Activated T-helper 2 cell treated with anti-CD3 and anti-CD28 coated beads, Interferon-gamma antibody, Interleukin-2, Interleukin-4, amounts not matched to agents 10 μg/mL and 5 μg/mL and 100 μg/mL, durations not matched to agents 14 hours and 24 hours and 36 hours (primary cell): Measurements from ENCODE around the gene DMTF1. TPM values are rescaled to one million over a fixed set of nuclear protein-coding genes. Genes with fewer than 3 reads are reported as not detected.
"Not testable (repeated sequence)": the region's sequence is repeated elsewhere in the genome, so short reads cannot be mapped to it uniquely, and the experiment has no call there.

ENCODE experiments used
- DNase-seq: peaks from one replicate; pipeline ENCODE4 v3.0.0; 2021; ENCODE audit warnings: low spot score
- H3K27ac Mint-ChIP-seq: one replicate; pipeline ENCODE4 v1.8.0; 2021; ENCODE audit warnings: mixed read lengths
- H3K27me3 Mint-ChIP-seq: one replicate; pipeline ENCODE4 v1.8.0; 2021; ENCODE audit warnings: low read depth, mixed read lengths
- H3K36me3 Mint-ChIP-seq: one replicate; pipeline ENCODE4 v1.8.0; 2021; ENCODE audit warnings: low read depth, mixed read lengths
- H3K4me1 Mint-ChIP-seq: one replicate; pipeline ENCODE4 v1.8.0; 2021; ENCODE audit warnings: low read depth, mixed read lengths
- H3K4me3 Mint-ChIP-seq: one replicate; pipeline ENCODE4 v1.8.0; 2021; ENCODE audit warnings: low read depth, mild to moderate bottlenecking, moderate library complexity, mixed read lengths
- H3K9me3 Mint-ChIP-seq: one replicate; pipeline ENCODE4 v1.8.0; 2021; ENCODE audit warnings: mixed read lengths
- intact Hi-C: fragments of 100-400 bp; cut with micrococcal nuclease; formaldehyde crosslinking; loops from one replicate; pipeline ENCODE4 v1.15.1; 2023
- total RNA-seq: library from RNA; stranded (reverse); gene quantifications from 2 replicates; pipeline ENCODE4 v1.2.3, GENCODE V29; 2022

The DMTF1 gene
- total RNA-seq, 1 donor from 2014 or later, result 112 TPM

GRCh38 chr7:87220734-87221215, 68.5 kb downstream of the DMTF1 start:
- peaks cover 26% of the 10 kb centered on the region for H3K4me1 Mint-ChIP-seq
- no peak for DNase-seq
- H3K36me3 Mint-ChIP-seq, result peaks cover 18% of the 10 kb centered on the region
- peak overlapping the region; percentile 6 for H3K27ac Mint-ChIP-seq
- peaks cover 13% of the 10 kb centered on the region for H3K27me3 Mint-ChIP-seq
- H3K4me3 Mint-ChIP-seq, result peak overlapping the region; percentile 99
- intact Hi-C loops, result loop anchor here (1.0 to 5.0 kb wide), 3 partner anchors 16 to 163 kb away; partner anchors contain the start of genes CROT and ELAPOR2
- no peaks in the 10 kb centered on the region for H3K9me3 Mint-ChIP-seq

- intact Hi-C loops, result loop anchor here (5.0 kb wide), 1 partner anchor 166 kb away; the partner anchor contains the start of gene ELAPOR2
- no peak overlapping the region for H3K27ac Mint-ChIP-seq
- H3K4me3 Mint-ChIP-seq, result no peak overlapping the region
- H3K9me3 Mint-ChIP-seq, result no peaks in the 10 kb centered on the region
- peaks cover 18% of the 10 kb centered on the region for H3K4me1 Mint-ChIP-seq
- no peak for DNase-seq
- H3K36me3 Mint-ChIP-seq, result peaks cover 6% of the 10 kb centered on the region
- peaks cover 22% of the 10 kb centered on the region for H3K27me3 Mint-ChIP-seq
These were observed 71.4 kb downstream of the DMTF1 start for GRCh38 chr7:87223666-87224065.

GRCh38 chr7:87225696-87226095, 73.4 kb downstream of the DMTF1 start:
- Mint-ChIP-seq H3K4me3 (no peak overlapping the region), H3K36me3 (no peaks in the 10 kb centered on the region), H3K4me1 (peaks cover 14% of the 10 kb centered on the region), H3K27me3 (peaks cover 21% of the 10 kb centered on the region), H3K9me3 (no peaks in the 10 kb centered on the region), H3K27ac (no peak overlapping the region)
- no peak for DNase-seq
- intact Hi-C loops, result loop anchor here (5.0 kb wide), 1 partner anchor 38 kb away; no protein-coding TSS in a partner anchor

- intact Hi-C loops, result loop anchor here (5.0 kb wide), 1 partner anchor 39 kb away; no protein-coding TSS in a partner anchor
- Mint-ChIP-seq H3K27ac (no peak overlapping the region), H3K4me1 (peaks cover 9% of the 10 kb centered on the region)
These were observed 74.2 kb downstream of the DMTF1 start for GRCh38 chr7:87226495-87226894.

GRCh38 chr7:87231258-87231657, 79.0 kb downstream of the DMTF1 start:
- no peaks in the 10 kb centered on the region for H3K9me3 Mint-ChIP-seq
- no peaks in the 10 kb centered on the region for H3K36me3 Mint-ChIP-seq
- no peak overlapping the region for H3K27ac Mint-ChIP-seq
- H3K27me3 Mint-ChIP-seq, result peaks cover 18% of the 10 kb centered on the region
- H3K4me1 Mint-ChIP-seq, result peaks cover 5% of the 10 kb centered on the region
- H3K4me3 Mint-ChIP-seq, result no peak overlapping the region
- DNase-seq, result no peak
- intact Hi-C loops, result no loop called here

More at GRCh38 chr7:87226495-87226894, 74.2 kb downstream of the DMTF1 start:
- no peak for DNase-seq
- H3K9me3 Mint-ChIP-seq, result no peaks in the 10 kb centered on the region
- H3K36me3 Mint-ChIP-seq, result no peaks in the 10 kb centered on the region
- H3K27me3 Mint-ChIP-seq, result peaks cover 13% of the 10 kb centered on the region
- no peak overlapping the region for H3K4me3 Mint-ChIP-seq

DNA sequence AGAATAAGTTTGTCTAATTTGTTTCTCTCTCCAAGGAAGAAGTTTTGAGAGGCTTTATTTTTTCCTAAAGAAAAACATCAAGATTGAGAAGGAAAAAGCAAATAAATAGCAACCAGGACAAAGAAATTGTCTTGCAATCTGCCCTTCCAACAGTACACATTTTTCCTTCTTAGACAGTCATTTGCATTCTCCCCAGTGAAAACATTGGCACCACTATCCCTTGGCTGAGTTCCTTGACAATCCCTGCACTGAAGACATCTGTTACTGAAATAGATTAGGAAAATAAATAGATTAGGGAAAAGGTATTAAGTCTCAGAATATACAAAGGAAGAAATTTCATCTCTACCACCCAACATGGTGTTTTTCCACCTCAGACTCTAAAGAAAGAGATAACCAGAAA, 79.5 kb downstream of the DMTF1 start:
- DNase-seq, result no peak
- peaks cover 13% of the 10 kb centered on the region for H3K27me3 Mint-ChIP-seq
- no peak overlapping the region for H3K4me3 Mint-ChIP-seq
- no peaks in the 10 kb centered on the region for H3K36me3 Mint-ChIP-seq
- no peak overlapping the region for H3K27ac Mint-ChIP-seq
- H3K9me3 Mint-ChIP-seq, result no peaks in the 10 kb centered on the region
- intact Hi-C loops, result no loop called here
- peaks cover under 1% of the 10 kb centered on the region for H3K4me1 Mint-ChIP-seq

GRCh38 chr7:87234949-87235348, 82.7 kb downstream of the DMTF1 start:
- no peaks in the 10 kb centered on the region for H3K36me3 Mint-ChIP-seq
- no peaks in the 10 kb centered on the region for H3K4me1 Mint-ChIP-seq
- H3K4me3 Mint-ChIP-seq, result no peak overlapping the region
- H3K27ac Mint-ChIP-seq, result no peak overlapping the region
- H3K27me3 Mint-ChIP-seq, result peaks cover 14% of the 10 kb centered on the region
- DNase-seq, result no peak
- intact Hi-C loops, result loop anchor here (5.0 kb wide), 2 partner anchors 83 to 178 kb away; partner anchors contain the start of genes DMTF1 and ELAPOR2
- no peaks in the 10 kb centered on the region for H3K9me3 Mint-ChIP-seq

- H3K27me3 Mint-ChIP-seq, result peaks cover 14% of the 10 kb centered on the region
- not testable (repeated sequence) for H3K9me3 Mint-ChIP-seq, H3K36me3 Mint-ChIP-seq, DNase-seq, H3K4me1 Mint-ChIP-seq, H3K4me3 Mint-ChIP-seq, H3K27ac Mint-ChIP-seq
- intact Hi-C loops, result loop anchor here (5.0 kb wide), 2 partner anchors 86 to 181 kb away; partner anchors contain the start of genes DMTF1 and ELAPOR2
These were observed 86.3 kb downstream of the DMTF1 start for GRCh38 chr7:87238464-87239051.

GRCh38 chr7:87245671-87246070, 93.4 kb downstream of the DMTF1 start:
- DNase-seq, H3K36me3 Mint-ChIP-seq, H3K27ac Mint-ChIP-seq, intact Hi-C loops, H3K4me1 Mint-ChIP-seq, H3K4me3 Mint-ChIP-seq: not testable (repeated sequence)
- H3K9me3 Mint-ChIP-seq, result peaks cover 20% of the 10 kb centered on the region
- peaks cover 16% of the 10 kb centered on the region for H3K27me3 Mint-ChIP-seq

Other genes starting within 250 kb of the DMTF1 start
- gene ELAPOR2, start 92.8 kb upstream of the DMTF1 start, total RNA-seq, result 2.4 and 2.7 TPM in 2 replicates
- 41.8 and 43.8 TPM in 2 replicates for gene TMEM243, start 67.3 kb downstream of the DMTF1 start, total RNA-seq
- 7.5 and 7.9 TPM in 2 replicates for gene CROT, start 193.2 kb downstream of the DMTF1 start, total RNA-seq